ENCODE data around the gene CCDC149. TPM values are rescaled to one million over a fixed set of nuclear protein-coding genes. Genes with fewer than 3 reads are reported as not detected.
A peak's percentile ranks its signal among the peaks of the same experiment; 100 is the strongest.

The CCDC149 gene
- total RNA-seq, 4 donors from 2014 or later, result 0.91 to 13.9 (median 5.7) TPM

DNA sequence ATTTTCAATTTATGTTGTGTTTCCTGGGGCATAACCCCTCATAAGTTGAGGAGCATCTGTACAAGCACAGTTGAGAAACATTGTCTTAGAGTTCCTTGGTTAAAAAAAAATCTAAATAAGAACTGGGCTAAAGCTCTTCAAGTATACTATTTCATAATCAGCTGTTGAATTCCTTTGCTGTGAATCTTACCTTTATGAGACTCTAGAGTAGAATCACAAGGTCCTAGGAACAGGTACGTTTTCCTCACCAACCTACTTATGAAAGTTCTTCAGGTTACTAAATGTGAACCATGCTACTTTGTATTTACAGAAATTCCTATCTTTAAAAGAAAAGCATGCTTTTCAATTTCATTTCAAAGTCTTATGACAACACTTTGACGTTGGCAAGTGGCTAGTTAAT, 138.4 kb downstream of the CCDC149 start:
- peaks cover 6 to 35% (median 13%) of the 10 kb centered on the region in 3 donors for H3K4me1 ChIP-seq
- TF ChIP-seq, protein P1, sequence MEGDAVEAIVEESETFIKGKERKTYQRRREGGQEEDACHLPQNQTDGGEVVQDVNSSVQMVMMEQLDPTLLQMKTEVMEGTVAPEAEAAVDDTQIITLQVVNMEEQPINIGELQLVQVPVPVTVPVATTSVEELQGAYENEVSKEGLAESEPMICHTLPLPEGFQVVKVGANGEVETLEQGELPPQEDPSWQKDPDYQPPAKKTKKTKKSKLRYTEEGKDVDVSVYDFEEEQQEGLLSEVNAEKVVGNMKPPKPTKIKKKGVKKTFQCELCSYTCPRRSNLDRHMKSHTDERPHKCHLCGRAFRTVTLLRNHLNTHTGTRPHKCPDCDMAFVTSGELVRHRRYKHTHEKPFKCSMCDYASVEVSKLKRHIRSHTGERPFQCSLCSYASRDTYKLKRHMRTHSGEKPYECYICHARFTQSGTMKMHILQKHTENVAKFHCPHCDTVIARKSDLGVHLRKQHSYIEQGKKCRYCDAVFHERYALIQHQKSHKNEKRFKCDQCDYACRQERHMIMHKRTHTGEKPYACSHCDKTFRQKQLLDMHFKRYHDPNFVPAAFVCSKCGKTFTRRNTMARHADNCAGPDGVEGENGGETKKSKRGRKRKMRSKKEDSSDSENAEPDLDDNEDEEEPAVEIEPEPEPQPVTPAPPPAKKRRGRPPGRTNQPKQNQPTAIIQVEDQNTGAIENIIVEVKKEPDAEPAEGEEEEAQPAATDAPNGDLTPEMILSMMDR (IDR thresholded peaks at IDR 0.05), result no peak
- no peak for TF ChIP-seq POLR2A (IDR thresholded peaks at IDR 0.05)
- H3K4me3 ChIP-seq, result no peak overlapping the region
- WGBS, 2 donors, result 31% methylated on average over 2 of the region's 2 CpGs
- H3K9me3 ChIP-seq, result no peaks in the 10 kb centered on the region
- no peak for DNase-seq
- H3K27me3 ChIP-seq, result no peaks in the 10 kb centered on the region
- H3K27ac ChIP-seq, result no peak overlapping the region
- H3K36me3 ChIP-seq, result no peaks in the 10 kb centered on the region
- intact Hi-C loops (cut with DNase I), result no loop called here

DNA sequence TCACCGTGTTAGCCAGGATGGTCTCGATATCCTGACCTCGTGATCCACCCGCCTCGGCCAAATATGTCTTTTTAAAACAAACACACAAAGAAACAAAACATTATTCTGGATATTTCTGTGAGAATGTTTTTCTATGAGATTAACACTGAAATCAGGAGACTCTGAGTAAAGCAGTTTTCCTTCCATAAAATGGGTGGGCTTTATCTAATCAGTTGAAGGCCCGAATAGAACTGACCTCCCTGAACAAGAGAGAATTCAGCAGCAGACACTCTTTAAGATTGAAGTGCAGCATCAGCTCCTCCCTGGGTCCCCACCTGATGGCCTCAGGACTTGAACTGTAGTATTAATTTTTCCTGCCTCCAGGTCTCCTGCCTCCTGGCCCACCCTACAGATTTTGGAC, 139.9 kb downstream of the CCDC149 start:
- Histone ChIP-seq H3K36me3 (no peaks in the 10 kb centered on the region), H3K9me3 (no peaks in the 10 kb centered on the region), H3K4me3 (no peak overlapping the region), H3K27me3 (no peaks in the 10 kb centered on the region), H3K27ac (no peak overlapping the region), H3K4me1 (peaks cover 6 to 24% (median 8%) of the 10 kb centered on the region in 3 donors)
- WGBS, 2 donors, result 93 to 95% methylated on average over 6 of the region's 6 CpGs
- DNase-seq, result no peak
- TF ChIP-seq, protein P1 (IDR thresholded peaks at IDR 0.05), result no peak
- TF ChIP-seq POLR2A (IDR thresholded peaks at IDR 0.05), result no peak
- intact Hi-C loops (cut with DNase I), result no loop called here

DNA sequence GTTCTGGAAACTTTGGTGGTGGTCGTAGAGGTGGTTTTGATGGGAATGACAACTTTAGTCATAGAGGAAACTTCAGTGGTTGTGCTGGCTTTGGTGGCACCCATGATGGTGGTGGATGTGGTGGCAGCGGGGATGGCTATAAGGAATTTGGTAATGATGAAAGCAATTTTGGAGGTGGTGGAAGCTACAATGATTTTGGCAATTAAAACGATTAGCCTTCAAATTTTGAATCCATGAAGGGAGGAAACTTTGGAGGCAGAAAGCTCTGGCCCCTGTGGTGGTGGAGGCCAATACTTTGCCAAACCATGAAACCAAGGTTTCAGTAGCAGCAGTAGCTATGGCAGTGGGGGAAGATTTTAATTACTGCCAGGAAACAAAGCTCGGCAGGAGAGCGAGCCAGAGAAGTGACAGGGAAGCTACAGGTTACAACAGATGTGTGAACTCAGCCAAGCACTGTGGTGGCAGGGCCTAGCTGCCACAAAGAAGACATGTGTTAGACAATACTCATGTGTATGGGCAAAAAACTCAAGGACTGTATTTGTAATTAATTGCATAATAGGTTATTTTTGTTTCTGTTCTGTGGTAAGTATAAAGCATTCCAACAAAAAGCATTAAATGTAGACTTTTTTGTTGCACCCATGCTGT, 140.7 kb downstream of the CCDC149 start:
- no peak for TF ChIP-seq POLR2A (IDR thresholded peaks at IDR 0.05)
- TF ChIP-seq, protein P1 (IDR thresholded peaks at IDR 0.05), result no peak
- no peaks in the 10 kb centered on the region for H3K27me3 ChIP-seq
- H3K27ac ChIP-seq, result no peak overlapping the region
- intact Hi-C loops (cut with DNase I), result no loop called here
- no peak for DNase-seq
- peaks cover 6 to 19% (median 8%) of the 10 kb centered on the region in 3 donors for H3K4me1 ChIP-seq
- H3K9me3 ChIP-seq, result no peaks in the 10 kb centered on the region
- no peak overlapping the region for H3K4me3 ChIP-seq
- H3K36me3 ChIP-seq, result no peaks in the 10 kb centered on the region
- WGBS, 2 donors, result 70 to 86% methylated on average over 5 of the region's 5 CpGs

DNA sequence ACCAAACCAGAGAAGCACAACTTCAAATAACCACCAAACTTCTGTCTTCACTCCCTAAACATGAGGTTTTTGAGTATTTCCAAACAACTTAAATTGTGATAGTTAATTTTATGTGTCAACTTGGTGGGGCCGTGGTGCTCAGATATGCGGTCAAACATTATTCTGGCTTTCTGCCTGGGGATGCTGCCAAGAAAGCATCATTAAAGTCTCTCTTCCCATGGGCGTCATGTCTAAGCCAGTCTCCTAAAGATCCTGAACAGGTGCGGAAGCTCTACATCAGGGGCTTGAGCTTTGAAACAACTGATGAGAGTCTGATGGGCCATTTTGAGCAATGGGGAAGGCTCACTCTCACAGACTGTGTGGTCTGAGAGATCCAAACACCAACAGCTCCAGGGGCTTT, 141.6 kb downstream of the CCDC149 start:
- Histone ChIP-seq H3K4me1 (peaks cover 6 to 19% (median 8%) of the 10 kb centered on the region in 3 donors), H3K4me3 (no peak overlapping the region), H3K27me3 (no peaks in the 10 kb centered on the region), H3K27ac (no peak overlapping the region), H3K9me3 (no peaks in the 10 kb centered on the region), H3K36me3 (no peaks in the 10 kb centered on the region)
- no peak for DNase-seq
- TF ChIP-seq, protein P1 (IDR thresholded peaks at IDR 0.05), result no peak
- TF ChIP-seq POLR2A (IDR thresholded peaks at IDR 0.05), result no peak
- 70 to 71% methylated on average over 4 of the region's 4 CpGs for WGBS, 2 donors
- intact Hi-C loops (cut with DNase I), result no loop called here

DNA sequence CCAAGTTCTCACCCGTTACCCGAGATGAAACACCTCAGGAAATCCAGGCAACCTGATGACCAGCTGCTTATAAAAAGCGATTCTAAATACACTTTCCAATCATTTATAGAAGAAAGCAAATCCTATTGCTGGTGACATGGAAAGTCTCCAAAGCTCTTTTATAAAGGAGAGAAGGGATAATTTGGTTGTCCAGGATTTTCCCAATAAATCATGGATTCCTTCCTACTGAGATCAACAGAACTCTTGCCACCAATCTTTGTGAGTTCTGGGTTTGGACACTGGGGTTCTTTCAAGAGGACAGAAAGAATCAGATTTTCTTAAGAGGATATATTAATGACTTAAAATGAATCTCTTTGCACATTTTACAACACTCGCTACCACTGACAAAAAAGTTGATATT, 142.2 kb downstream of the CCDC149 start:
- Histone ChIP-seq H3K4me3 (no peak overlapping the region), H3K9me3 (no peaks in the 10 kb centered on the region), H3K27me3 (no peaks in the 10 kb centered on the region), H3K27ac (peak overlapping the region in 1 of 4 donors; percentile 17), H3K36me3 (no peaks in the 10 kb centered on the region), H3K4me1 (peaks cover 6 to 19% (median 8%) of the 10 kb centered on the region in 3 donors)
- intact Hi-C loops (cut with DNase I), result no loop called here
- 80 to 82% methylated on average over 3 to 4 of the region's 4 CpGs for WGBS, 2 donors
- TF ChIP-seq, protein P1 (IDR thresholded peaks at IDR 0.05), result no peak
- no peak for TF ChIP-seq POLR2A (IDR thresholded peaks at IDR 0.05)
- DNase-seq, result no peak
